ENCODE results near the gene RASSF4.
A peak's percentile ranks its signal among the peaks of the same experiment; 100 is the strongest.

Gene RASSF4

DNA sequence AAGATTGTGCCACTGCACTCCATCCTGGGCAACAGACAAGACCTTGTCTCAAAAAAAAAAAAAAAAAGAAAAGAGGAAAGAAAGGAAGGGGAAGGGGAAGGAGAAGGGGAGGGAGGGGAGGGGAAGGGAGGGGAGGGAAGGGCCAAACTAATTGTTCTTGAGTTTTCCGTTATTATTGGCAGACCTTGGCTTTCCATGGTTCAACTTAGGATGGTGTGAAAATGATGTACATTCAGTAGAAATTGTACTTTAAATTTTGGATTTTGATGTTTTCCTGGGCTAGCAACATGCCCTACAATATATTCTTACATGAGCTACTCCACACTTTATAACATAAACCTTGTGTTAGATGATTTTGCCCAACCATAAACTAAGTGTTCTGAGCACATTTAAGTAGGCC, 49.7 kb upstream of the RASSF4 start:
- POLR2A ChIA-PET = no interaction called here
- Histone ChIP-seq H3K36me3 (ENCODE audit: control insufficient read depth in 2 of 2, insufficient read depth in 1 of 2, low read length in 2 of 2) (no peaks in the 10 kb centered on the region), H3K4me3 (ENCODE audit: low read depth, low read length) (no peak overlapping the region), H3K9me3 (ENCODE audit: control insufficient read depth, insufficient read depth, low read depth, low read length) (no peaks in the 10 kb centered on the region), H3K27ac (ENCODE audit: extremely low read depth, low read depth, low read length) (no peak overlapping the region), H3K4me1 (ENCODE audit: control insufficient read depth, insufficient read depth, low read length) (no peaks in the 10 kb centered on the region)
- CTCF ChIA-PET = interaction anchor here (1.7 kb wide), 1 partner anchor 23 kb away, joined by 4 read pairs; no protein-coding TSS in a partner anchor
- TF ChIP-seq ZNF558 (tag by site-specific recombination; IDR thresholded peaks at IDR 0.05) = no peak
- TF ChIP-seq, protein P1, sequence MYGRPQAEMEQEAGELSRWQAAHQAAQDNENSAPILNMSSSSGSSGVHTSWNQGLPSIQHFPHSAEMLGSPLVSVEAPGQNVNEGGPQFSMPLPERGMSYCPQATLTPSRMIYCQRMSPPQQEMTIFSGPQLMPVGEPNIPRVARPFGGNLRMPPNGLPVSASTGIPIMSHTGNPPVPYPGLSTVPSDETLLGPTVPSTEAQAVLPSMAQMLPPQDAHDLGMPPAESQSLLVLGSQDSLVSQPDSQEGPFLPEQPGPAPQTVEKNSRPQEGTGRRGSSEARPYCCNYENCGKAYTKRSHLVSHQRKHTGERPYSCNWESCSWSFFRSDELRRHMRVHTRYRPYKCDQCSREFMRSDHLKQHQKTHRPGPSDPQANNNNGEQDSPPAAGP (tag by site-specific recombination; IDR thresholded peaks at IDR 0.05) = no peak
- no peak for TF ChIP-seq FEZF1 (tag by site-specific recombination; IDR thresholded peaks at IDR 0.05)
- no peak for TF ChIP-seq ZNF10 (tag by site-specific recombination; IDR thresholded peaks at IDR 0.05)
- no peak for TF ChIP-seq ZNF274 (IDR thresholded peaks at IDR 0.05; ENCODE audit: low read length)
- no peak for TF ChIP-seq ZNF274 (tag by site-specific recombination; IDR thresholded peaks at IDR 0.05; ENCODE audit: borderline replicate concordance)
- no peak for TF ChIP-seq SP2 (tag by site-specific recombination; IDR thresholded peaks at IDR 0.05)
- TF ChIP-seq ZNF530 (tag by site-specific recombination; IDR thresholded peaks at IDR 0.05; ENCODE audit: low read depth) = no peak

DNA sequence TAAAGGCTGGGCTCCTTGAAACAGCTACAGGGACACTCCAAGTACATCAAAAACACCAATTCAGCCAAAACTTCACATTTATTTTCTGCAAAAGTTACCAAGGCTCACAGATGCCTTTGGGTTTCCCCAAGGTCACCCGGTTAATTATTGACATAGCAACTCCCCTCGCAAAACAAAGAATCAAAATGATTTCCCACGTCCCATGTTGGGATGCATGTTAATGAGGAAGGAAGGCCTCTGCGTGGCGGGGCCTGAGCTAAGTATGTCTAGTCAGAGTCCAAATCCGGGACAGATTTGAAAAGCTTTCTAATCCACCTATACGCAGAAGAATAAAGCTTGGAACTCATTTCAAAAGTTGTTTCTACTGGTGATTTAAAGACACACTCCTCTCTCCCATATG, 49.0 kb upstream of the RASSF4 start:
- Histone ChIP-seq H3K36me3 (ENCODE audit: control insufficient read depth in 2 of 2, insufficient read depth in 1 of 2, low read length in 2 of 2) (no peaks in the 10 kb centered on the region), H3K4me1 (ENCODE audit: control insufficient read depth, insufficient read depth, low read length) (no peaks in the 10 kb centered on the region), H3K9me3 (ENCODE audit: control insufficient read depth, insufficient read depth, low read depth, low read length) (no peaks in the 10 kb centered on the region), H3K4me3 (ENCODE audit: low read depth, low read length) (no peak overlapping the region), H3K27ac (ENCODE audit: extremely low read depth, low read depth, low read length) (no peak overlapping the region)
- TF ChIP-seq, protein P2, sequence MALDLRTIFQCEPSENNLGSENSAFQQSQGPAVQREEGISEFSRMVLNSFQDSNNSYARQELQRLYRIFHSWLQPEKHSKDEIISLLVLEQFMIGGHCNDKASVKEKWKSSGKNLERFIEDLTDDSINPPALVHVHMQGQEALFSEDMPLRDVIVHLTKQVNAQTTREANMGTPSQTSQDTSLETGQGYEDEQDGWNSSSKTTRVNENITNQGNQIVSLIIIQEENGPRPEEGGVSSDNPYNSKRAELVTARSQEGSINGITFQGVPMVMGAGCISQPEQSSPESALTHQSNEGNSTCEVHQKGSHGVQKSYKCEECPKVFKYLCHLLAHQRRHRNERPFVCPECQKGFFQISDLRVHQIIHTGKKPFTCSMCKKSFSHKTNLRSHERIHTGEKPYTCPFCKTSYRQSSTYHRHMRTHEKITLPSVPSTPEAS (tag by site-specific recombination; IDR thresholded peaks at IDR 0.05) = no peak
- no peak for TF ChIP-seq ZNF169 (tag by site-specific recombination; IDR thresholded peaks at IDR 0.05)
- TF ChIP-seq, protein P3, sequence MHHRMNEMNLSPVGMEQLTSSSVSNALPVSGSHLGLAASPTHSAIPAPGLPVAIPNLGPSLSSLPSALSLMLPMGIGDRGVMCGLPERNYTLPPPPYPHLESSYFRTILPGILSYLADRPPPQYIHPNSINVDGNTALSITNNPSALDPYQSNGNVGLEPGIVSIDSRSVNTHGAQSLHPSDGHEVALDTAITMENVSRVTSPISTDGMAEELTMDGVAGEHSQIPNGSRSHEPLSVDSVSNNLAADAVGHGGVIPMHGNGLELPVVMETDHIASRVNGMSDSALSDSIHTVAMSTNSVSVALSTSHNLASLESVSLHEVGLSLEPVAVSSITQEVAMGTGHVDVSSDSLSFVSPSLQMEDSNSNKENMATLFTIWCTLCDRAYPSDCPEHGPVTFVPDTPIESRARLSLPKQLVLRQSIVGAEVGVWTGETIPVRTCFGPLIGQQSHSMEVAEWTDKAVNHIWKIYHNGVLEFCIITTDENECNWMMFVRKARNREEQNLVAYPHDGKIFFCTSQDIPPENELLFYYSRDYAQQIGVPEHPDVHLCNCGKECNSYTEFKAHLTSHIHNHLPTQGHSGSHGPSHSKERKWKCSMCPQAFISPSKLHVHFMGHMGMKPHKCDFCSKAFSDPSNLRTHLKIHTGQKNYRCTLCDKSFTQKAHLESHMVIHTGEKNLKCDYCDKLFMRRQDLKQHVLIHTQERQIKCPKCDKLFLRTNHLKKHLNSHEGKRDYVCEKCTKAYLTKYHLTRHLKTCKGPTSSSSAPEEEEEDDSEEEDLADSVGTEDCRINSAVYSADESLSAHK (tag by site-specific recombination; IDR thresholded peaks at IDR 0.05) = peak; percentile 85
- ChIA-PET POLR2A (no interaction called here), CTCF (interaction anchor here (0.6 to 1.7 kb wide), 2 partner anchors 22 to 84 kb away, joined by 4 to 5 read pairs; no protein-coding TSS in a partner anchor)

DNA sequence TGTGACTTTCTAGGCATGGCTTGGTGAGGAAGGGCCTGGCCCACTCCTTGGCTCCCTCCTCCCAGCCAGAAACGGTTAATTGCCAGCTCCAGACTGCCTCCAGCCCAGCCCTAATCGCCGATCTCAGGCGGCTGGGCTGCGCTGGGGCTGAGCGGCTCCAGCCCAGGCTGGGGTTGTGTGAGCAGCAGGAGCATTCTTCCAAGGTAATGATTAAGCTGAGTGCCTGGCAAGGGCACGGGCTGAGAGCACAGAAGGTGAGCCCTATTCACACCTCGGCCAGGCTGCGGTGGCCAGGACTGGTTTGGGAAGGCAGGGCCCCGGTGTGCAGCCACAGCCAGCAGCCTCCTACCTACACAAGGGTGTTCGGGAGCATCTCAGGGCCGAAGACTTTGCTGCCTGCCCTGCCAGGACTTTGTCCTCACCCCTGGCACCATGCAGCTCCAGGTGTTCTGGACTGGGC, 48.5 kb upstream of the RASSF4 start, which contains the start of gene TMEM72:
TMEM72 (plus strand) TSS at position 257 of the 460 bp plus-strand sequence; CDS start at position 433, 176 bp downstream.
- H3K36me3 ChIP-seq (ENCODE audit: control insufficient read depth in 2 of 2, insufficient read depth in 1 of 2, low read length in 2 of 2) = no peaks in the 10 kb centered on the region
- CTCF ChIA-PET = no interaction called here
- TF ChIP-seq ZNF654 (tag by site-specific recombination; IDR thresholded peaks at IDR 0.05; ENCODE audit: low read depth) (no peak), ZBTB8A (tag by site-specific recombination; IDR thresholded peaks at IDR 0.05) (peak; percentile 95), YY1 (tag by site-specific recombination; IDR thresholded peaks at IDR 0.05) (no peak), ZNF600 (tag by site-specific recombination; IDR thresholded peaks at IDR 0.05) (peak; percentile 90), GLIS2 (tag by site-specific recombination; IDR thresholded peaks at IDR 0.05) (no peak), ZBTB17 (tag by site-specific recombination; IDR thresholded peaks at IDR 0.05) (peak; percentile 54; the same call in 1 of the 2 replicates), SP3 (tag by site-specific recombination; IDR thresholded peaks at IDR 0.05) (no peak)
- TF ChIP-seq, protein P4, sequence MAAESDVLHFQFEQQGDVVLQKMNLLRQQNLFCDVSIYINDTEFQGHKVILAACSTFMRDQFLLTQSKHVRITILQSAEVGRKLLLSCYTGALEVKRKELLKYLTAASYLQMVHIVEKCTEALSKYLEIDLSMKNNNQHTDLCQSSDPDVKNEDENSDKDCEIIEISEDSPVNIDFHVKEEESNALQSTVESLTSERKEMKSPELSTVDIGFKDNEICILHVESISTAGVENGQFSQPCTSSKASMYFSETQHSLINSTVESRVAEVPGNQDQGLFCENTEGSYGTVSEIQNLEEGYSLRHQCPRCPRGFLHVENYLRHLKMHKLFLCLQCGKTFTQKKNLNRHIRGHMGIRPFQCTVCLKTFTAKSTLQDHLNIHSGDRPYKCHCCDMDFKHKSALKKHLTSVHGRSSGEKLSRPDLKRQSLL (tag by site-specific recombination; IDR thresholded peaks at IDR 0.05) = peak; percentile 66; the same call in 1 of the 2 replicates
- TF ChIP-seq, protein P5, sequence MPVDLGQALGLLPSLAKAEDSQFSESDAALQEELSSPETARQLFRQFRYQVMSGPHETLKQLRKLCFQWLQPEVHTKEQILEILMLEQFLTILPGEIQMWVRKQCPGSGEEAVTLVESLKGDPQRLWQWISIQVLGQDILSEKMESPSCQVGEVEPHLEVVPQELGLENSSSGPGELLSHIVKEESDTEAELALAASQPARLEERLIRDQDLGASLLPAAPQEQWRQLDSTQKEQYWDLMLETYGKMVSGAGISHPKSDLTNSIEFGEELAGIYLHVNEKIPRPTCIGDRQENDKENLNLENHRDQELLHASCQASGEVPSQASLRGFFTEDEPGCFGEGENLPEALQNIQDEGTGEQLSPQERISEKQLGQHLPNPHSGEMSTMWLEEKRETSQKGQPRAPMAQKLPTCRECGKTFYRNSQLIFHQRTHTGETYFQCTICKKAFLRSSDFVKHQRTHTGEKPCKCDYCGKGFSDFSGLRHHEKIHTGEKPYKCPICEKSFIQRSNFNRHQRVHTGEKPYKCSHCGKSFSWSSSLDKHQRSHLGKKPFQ (tag by site-specific recombination; IDR thresholded peaks at IDR 0.05) = peak; percentile 79; the same call in 1 of the 2 replicates
- TF ChIP-seq, protein P6, sequence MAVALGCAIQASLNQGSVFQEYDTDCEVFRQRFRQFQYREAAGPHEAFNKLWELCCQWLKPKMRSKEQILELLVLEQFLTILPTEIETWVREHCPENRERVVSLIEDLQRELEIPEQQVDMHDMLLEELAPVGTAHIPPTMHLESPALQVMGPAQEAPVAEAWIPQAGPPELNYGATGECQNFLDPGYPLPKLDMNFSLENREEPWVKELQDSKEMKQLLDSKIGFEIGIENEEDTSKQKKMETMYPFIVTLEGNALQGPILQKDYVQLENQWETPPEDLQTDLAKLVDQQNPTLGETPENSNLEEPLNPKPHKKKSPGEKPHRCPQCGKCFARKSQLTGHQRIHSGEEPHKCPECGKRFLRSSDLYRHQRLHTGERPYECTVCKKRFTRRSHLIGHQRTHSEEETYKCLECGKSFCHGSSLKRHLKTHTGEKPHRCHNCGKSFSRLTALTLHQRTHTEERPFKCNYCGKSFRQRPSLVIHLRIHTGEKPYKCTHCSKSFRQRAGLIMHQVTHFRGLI (tag by site-specific recombination; IDR thresholded peaks at IDR 0.05) = peak; percentile 100
- H3K4me3 ChIP-seq (ENCODE audit: low read depth, low read length) = no peak within 1 kb of the TSS
- no peaks in the 10 kb centered on the region for H3K9me3 ChIP-seq (ENCODE audit: control insufficient read depth, insufficient read depth, low read depth, low read length)
- POLR2A ChIA-PET = no interaction called here
- H3K4me1 ChIP-seq (ENCODE audit: control insufficient read depth, insufficient read depth, low read length) = no peaks in the 10 kb centered on the region
- no peak within 1 kb of the TSS for H3K27ac ChIP-seq (ENCODE audit: extremely low read depth, low read depth, low read length)
